Measurements from ENCODE around the gene HGS. TPM values are rescaled to one million over a fixed set of nuclear protein-coding genes. Genes with fewer than 3 reads are reported as not detected.

The HGS gene
- polyA plus RNA-seq, 3 donors = 19.3 to 200 (median 28.0) TPM

- no peak for TF ChIP-seq CTCF (IDR thresholded peaks at IDR 0.05)
- Histone ChIP-seq H3K9ac (ENCODE audit: insufficient read depth, low read length, poor library complexity, severe bottlenecking) (no peak overlapping the region), H3K9me3 (replicated peaks in 1 of 2; ENCODE audit: control insufficient read depth in 1 of 2, insufficient read depth in 1 of 2, low read length in 2 of 2) (no peaks in the 10 kb centered on the region), H3K27ac (ENCODE audit: low read depth in 1 of 2, low read length in 2 of 2) (no peak overlapping the region), H4K20me1 (ENCODE audit: insufficient read depth, low read length) (no peaks in the 10 kb centered on the region), H3K4me3 (replicated peaks in 1 of 3; ENCODE audit: low read depth in 2 of 3, low read length in 3 of 3) (no peak overlapping the region), H3K4me2 (replicated peaks; ENCODE audit: extremely low read depth, low read length, poor library complexity, severe bottlenecking) (no peak overlapping the region), H2AFZ (ENCODE audit: insufficient read depth, low read depth, low read length, poor library complexity, severe bottlenecking) (no peak overlapping the region), H3K27me3 (ENCODE audit: control insufficient read depth in 2 of 2, insufficient read depth in 2 of 2, low read length in 2 of 2) (peaks cover 0 to 6% of the 10 kb centered on the region in 2 donors), H3K79me2 (ENCODE audit: insufficient read depth, low read length) (peaks cover 4% of the 10 kb centered on the region), H3K36me3 (replicated peaks in 1 of 2; ENCODE audit: control insufficient read depth in 1 of 2, insufficient read depth in 2 of 2, low read length in 2 of 2) (no peaks in the 10 kb centered on the region), H3K4me1 (ENCODE audit: control insufficient read depth in 1 of 2, insufficient read depth in 2 of 2, low read length in 2 of 2) (peaks cover 19 to 35% of the 10 kb centered on the region in 2 donors)
- Mint-ChIP-seq H3K9me3 (no peaks in the 10 kb centered on the region), H3K4me1 (peaks cover 23% of the 10 kb centered on the region), H3K36me3 (peaks cover 0 to 10% of the 10 kb centered on the region in 2 donors), H3K27me3 (ENCODE audit: low read depth in 3 of 3) (peaks cover 0 to 17% (median 13%) of the 10 kb centered on the region in 3 donors), H3K4me3 (no peak overlapping the region), H3K27ac (no peak overlapping the region)
- intact Hi-C loops (cut with micrococcal nuclease) = no loop called here
- 94% methylated on average over 26 of the region's 32 CpGs for WGBS (ENCODE audit: insufficient coverage)
- no peak for DNase-seq
Measured at GRCh38 chr17:81715107-81715871, 31.5 kb downstream of the HGS start.

- H3K4me1 ChIP-seq (ENCODE audit: control insufficient read depth in 1 of 2, insufficient read depth in 2 of 2, low read length in 2 of 2) = peaks cover 12 to 27% of the 10 kb centered on the region in 2 donors
- no peak for DNase-seq
- no peaks in the 10 kb centered on the region for H3K9me3 Mint-ChIP-seq
- TF ChIP-seq CTCF (IDR thresholded peaks at IDR 0.05) = no peak
- no peaks in the 10 kb centered on the region for H4K20me1 ChIP-seq (ENCODE audit: insufficient read depth, low read length)
- peaks cover 0 to 2% of the 10 kb centered on the region in 2 donors for H3K27me3 ChIP-seq (ENCODE audit: control insufficient read depth in 2 of 2, insufficient read depth in 2 of 2, low read length in 2 of 2)
- H3K4me3 ChIP-seq (replicated peaks in 1 of 3; ENCODE audit: low read depth in 2 of 3, low read length in 3 of 3) = no peak overlapping the region
- H3K79me2 ChIP-seq (ENCODE audit: insufficient read depth, low read length) = peaks cover 4% of the 10 kb centered on the region
- H3K4me1 Mint-ChIP-seq = peaks cover 16% of the 10 kb centered on the region
- no peak overlapping the region for H3K9ac ChIP-seq (ENCODE audit: insufficient read depth, low read length, poor library complexity, severe bottlenecking)
- WGBS (ENCODE audit: insufficient coverage) = 95% methylated on average over 43 of the region's 43 CpGs
- intact Hi-C loops (cut with micrococcal nuclease) = no loop called here
- no peak overlapping the region for H3K27ac ChIP-seq (ENCODE audit: low read depth in 1 of 2, low read length in 2 of 2)
- no peak overlapping the region for H3K4me2 ChIP-seq (replicated peaks; ENCODE audit: extremely low read depth, low read length, poor library complexity, severe bottlenecking)
- no peak overlapping the region for H3K27ac Mint-ChIP-seq
- peaks cover 0 to 12% (median 6%) of the 10 kb centered on the region in 3 donors for H3K27me3 Mint-ChIP-seq (ENCODE audit: low read depth in 3 of 3)
- no peak overlapping the region for H2AFZ ChIP-seq (ENCODE audit: insufficient read depth, low read depth, low read length, poor library complexity, severe bottlenecking)
- no peaks in the 10 kb centered on the region for H3K36me3 ChIP-seq (replicated peaks in 1 of 2; ENCODE audit: control insufficient read depth in 1 of 2, insufficient read depth in 2 of 2, low read length in 2 of 2)
- H3K9me3 ChIP-seq (replicated peaks in 1 of 2; ENCODE audit: control insufficient read depth in 1 of 2, insufficient read depth in 1 of 2, low read length in 2 of 2) = no peaks in the 10 kb centered on the region
- H3K4me3 Mint-ChIP-seq = no peak overlapping the region
- peaks cover 0 to 10% of the 10 kb centered on the region in 2 donors for H3K36me3 Mint-ChIP-seq
Measured at GRCh38 chr17:81715872-81716673, 32.3 kb downstream of the HGS start.
